GM04503 (cell line): ENCODE measurements around the gene KCNIP1.

Experiments used
- DNase-seq: peaks from one replicate; pipeline ENCODE4 v3.0.0-alpha.2; 2012; ENCODE audit warnings: low read depth

KCNIP1 gene

GRCh38 chr5:170597872-170598271 lies 94.1 kb downstream of the KCNIP1 start:
- no peak for DNase-seq

- DNase-seq = no peak
These were observed 95.9 kb downstream of the KCNIP1 start for GRCh38 chr5:170599756-170600155.

- DNase-seq = no peak
These were observed 97.8 kb downstream of the KCNIP1 start for GRCh38 chr5:170601619-170602018.

- DNase-seq = no peak
These were observed 99.3 kb downstream of the KCNIP1 start for GRCh38 chr5:170603109-170603508.

- DNase-seq = no peak
These were observed 100.1 kb downstream of the KCNIP1 start for GRCh38 chr5:170603578-170604565.

GRCh38 chr5:170606941-170607340 lies 103.1 kb downstream of the KCNIP1 start:
- no peak for DNase-seq

GRCh38 chr5:170611449-170612090 lies 107.8 kb downstream of the KCNIP1 start:
- no peak for DNase-seq

GRCh38 chr5:170612256-170612678 lies 108.4 kb downstream of the KCNIP1 start:
- no peak for DNase-seq

GRCh38 chr5:170614065-170614490 lies 110.3 kb downstream of the KCNIP1 start:
- no peak for DNase-seq

GRCh38 chr5:170614720-170615119 lies 110.9 kb downstream of the KCNIP1 start:
- no peak for DNase-seq

GRCh38 chr5:170617533-170618490 lies 114.0 kb downstream of the KCNIP1 start:
- no peak for DNase-seq

- DNase-seq = no peak
These were observed 116.0 kb downstream of the KCNIP1 start for GRCh38 chr5:170619869-170620268.

GRCh38 chr5:170622933-170623332 lies 119.1 kb downstream of the KCNIP1 start:
- DNase-seq = no peak

GRCh38 chr5:170623576-170624181 lies 119.9 kb downstream of the KCNIP1 start:
- DNase-seq = no peak

- DNase-seq = no peak
These were observed 121.7 kb downstream of the KCNIP1 start for GRCh38 chr5:170625221-170626165.

- DNase-seq = no peak
These were observed 122.8 kb downstream of the KCNIP1 start for GRCh38 chr5:170626507-170627150.

GRCh38 chr5:170627271-170627670 lies 123.5 kb downstream of the KCNIP1 start:
- no peak for DNase-seq

- DNase-seq = no peak
These were observed 124.2 kb downstream of the KCNIP1 start for GRCh38 chr5:170628028-170628427.

- DNase-seq = no peak
These were observed 125.1 kb downstream of the KCNIP1 start for GRCh38 chr5:170628691-170629565.
